HG02759 (cell line): ENCODE data around the gene GUCA1A.
"Not testable (repeated sequence)": the region's sequence is repeated elsewhere in the genome, so short reads cannot be mapped to it uniquely, and the experiment has no call there.

Experiments
- ATAC-seq: cut with Tn5 transposase; IDR thresholded peaks from one replicate; pipeline ENCODE4 v1.9.1; 2021; ENCODE audit warnings: mild to moderate bottlenecking, moderate library complexity; ENCODE audit not compliant: unreplicated experiment

Gene GUCA1A

DNA sequence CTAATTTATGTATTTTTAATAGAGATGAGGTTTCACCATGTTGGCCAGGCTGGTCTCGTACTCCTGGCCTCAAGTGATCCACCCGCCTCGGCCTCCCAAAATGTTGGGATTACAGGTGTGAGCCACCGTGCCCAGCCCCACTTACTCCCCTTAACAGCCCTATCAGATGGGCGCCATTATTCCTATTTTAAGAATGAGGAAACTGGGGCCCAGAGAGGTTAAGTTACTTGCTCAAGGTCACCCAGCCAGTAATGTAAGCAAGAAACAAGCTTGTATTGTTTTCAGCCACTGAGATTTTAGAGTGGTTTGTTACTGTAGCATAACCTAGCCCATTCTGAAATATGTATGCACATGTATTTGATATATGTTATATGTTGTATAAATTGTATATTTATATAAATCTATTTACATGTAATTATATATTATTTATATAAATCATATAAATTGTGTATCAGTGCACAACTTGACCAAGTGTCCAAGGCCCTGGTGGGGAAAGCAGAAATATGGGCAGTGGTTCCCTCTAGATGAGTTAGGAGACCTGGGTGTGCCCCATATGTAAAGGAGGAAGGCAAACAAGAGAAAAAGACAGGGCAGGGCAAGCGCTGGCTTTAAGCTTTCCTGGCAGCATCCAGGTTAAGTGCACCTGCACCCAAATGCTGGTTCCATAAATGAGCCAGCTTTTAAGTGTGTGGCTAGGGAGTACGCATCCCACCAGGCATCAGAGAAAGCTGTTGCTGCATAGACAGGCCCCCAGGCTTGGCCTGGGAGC lies 1.2 kb upstream of the GUCA1A start:
- no peak for ATAC-seq

DNA sequence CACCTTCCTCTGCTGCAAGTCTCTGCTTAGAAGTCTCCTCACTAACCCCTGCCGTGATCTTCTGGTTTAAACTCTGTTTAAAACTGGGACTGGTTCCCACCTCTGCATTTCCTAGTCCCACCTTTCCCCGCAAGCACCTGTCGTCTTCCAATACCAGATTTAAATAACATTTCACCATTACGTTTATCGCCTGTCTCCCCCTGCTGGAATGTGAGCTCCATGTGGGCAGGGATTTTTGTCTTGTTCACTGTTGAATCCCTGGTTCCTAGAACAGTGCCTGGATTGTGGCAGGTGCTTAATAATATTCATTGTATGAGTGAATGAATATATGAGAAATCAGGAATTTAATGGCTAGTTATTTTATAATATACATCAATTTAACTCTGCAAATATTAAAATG lies 2.7 kb downstream of the GUCA1A start:
- ATAC-seq = no peak

DNA sequence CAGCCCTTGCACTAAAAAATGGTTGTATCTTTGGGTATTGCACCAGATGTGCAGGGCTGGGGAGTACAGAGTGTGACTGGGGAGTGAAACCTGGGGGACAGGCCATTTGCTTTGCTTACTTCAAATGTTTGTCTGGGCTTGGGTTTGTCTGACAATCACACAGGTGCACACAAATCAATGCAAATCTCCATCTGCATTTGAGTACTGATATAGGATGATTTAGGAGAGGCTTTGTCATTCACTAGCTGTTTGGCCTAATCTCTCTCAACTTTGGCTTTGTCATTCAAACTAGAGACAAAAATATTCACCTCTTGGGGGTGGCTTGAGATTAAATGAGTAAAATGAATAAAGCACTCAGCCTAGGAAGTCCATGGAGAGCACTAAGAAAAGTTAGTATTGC lies 3.8 kb downstream of the GUCA1A start:
- no peak for ATAC-seq

DNA sequence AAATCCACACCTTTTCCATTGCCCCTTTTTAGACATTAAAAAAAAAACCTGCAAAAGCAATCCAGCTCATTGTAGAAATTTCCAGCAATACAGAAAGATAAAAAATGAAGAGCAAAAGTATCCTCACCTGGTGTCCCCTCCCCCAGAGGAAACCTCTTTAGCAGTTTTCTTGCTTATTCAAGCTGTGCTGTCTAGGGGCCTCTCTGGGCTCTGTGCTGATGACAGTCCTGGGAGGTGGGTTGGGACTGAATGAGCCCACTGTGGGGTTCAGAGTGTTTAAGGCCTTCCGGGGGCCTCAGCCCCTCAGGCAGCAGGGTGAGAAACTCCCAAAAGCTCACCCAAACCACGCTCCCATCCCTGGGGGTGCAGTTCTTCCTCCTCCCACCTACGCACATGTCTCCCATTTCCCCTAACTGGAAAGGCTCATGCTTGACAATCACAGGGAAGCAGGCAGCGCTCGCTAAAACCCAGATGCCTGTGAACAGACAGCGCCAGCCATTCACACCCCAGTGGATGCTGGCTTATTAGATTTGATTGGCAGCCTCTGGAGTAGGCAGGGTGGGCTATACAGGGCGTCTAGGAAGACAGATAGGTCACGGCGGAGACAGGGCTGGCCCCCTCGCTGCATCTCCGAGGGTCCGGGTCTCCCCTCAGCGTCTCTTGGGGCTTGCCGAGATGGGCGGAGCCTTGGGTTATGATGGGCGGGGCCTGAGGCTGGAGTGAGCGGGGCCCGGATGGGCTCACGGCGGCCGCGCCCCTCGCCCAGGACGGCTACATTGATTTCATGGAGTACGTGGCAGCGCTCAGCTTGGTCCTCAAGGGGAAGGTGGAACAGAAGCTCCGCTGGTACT lies 4.6 kb downstream of the GUCA1A start:
- ATAC-seq = no peak

DNA sequence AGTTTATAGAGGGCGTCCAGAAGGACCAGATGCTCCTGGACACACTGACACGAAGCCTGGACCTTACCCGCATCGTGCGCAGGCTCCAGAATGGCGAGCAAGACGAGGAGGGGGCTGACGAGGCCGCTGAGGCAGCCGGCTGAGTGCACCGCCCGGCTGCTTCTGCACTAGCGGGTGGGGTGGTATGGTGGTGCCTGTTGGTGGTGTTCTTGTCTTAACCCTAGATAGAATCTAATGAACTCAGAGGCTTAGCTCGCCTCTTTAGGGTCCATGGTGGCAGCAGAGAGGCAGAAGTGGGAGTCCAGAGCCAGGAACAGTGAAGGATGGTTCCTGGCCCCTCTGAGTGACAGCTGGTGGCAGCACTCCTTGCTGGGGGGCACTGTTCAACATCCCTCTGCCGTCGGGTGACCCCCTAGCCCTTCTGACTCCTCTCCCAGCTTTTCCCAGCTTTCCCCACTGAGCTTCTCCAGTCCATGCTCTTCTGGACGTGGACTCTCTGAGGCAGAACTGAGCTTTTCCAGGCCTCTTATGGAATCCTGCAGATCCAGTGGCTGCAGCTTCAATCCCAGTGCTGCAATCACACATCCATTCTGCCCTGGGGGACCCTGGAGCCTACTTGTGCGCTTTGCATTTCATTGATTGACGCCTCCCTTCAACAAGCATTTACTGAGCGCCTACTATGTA lies 6.2 kb downstream of the GUCA1A start:
- ATAC-seq = no peak

DNA sequence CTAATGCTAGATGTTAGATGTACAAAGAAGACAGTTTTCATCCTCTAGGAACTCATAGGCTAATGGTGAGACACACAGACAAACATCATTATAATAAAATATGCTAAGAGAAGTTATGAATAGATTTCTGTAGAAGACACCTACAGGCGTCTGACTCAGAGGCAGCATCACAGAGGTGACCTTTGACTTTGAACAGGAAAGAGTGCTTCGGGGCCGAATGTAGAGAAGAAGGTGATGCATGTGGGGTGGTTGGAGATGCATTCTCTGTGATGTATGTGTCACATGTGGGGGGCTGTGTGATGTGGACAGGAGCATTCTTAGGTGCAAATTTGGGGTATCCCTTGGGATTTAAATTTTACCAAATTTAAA lies 6.8 kb downstream of the GUCA1A start:
- ATAC-seq = no peak

DNA sequence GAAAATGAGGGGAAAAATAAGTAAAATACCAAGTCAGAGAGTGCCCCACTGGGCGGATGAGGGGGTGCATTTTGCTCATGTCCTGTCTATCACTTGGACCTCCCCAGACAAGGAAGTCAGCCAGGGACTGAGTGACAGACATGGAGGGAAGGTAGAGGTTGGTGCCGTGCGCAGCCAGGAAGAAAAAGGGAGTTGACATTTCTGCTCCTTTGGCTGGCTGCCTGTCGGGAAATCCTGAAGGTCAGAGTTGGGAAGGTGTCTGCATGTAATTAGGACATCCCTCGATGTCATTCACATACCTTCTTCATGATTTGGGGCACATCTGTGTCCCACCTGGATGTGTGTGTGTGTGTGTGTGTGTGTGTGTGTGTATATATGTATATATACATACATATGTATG lies 8.9 kb downstream of the GUCA1A start:
- no peak for ATAC-seq

DNA sequence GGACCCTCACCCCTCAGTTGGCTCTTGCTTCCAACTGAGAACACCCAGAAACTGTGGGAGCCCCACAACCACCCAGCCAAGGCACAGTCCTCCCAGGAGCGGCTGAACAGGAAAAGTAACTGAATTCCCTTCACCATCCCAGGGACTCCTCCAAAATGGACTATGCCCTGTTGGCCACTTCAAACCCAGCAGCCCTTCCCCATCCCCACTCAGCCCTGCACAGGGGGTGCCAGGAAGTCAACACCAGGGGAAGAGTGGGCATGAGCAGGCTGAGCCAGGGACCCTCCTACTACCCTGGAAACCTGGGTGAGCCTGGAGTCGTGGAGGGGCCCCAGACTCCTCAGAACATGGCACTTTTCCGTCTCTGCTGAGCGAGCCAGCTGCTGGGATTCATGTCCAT lies 11.3 kb downstream of the GUCA1A start:
- ATAC-seq = no peak

DNA sequence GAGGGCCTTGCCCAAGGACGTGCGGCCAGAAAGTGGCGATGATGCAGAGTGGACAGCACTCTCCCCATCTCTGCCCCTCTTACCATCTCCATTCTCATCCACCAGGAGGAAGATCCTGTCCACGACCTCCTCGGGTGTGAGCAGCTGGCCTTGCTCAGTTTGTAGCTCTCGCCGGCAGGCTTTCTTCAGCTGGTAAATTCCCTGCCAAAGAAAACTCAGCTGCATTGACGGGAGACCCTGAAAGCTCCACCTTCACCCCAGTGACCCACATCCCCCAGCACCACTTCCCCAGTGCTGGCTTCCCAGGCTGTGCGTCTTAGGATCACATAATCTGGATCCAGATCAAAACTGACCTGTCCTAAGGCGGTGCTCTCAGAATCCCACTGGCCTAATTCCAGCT lies 12.4 kb downstream of the GUCA1A start:
- no peak for ATAC-seq

DNA sequence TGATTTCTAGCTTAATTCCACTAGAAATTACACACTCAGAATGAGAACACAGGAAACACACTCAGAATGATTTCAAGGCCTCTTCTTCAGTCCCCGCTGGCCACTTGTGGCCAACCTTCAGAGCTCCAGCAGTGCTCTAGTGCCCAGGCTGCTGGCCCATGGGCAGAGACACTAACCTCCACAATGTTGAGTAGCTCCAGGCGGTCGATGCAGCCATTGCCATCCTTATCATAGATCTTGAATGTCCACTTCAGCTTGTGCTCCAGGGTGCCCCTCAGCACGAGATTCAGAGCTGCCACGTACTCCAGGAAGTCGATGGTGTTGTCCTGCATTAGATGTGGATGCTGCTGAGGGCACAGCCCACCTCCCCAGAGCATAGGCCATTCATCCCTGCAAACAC lies 15.2 kb downstream of the GUCA1A start:
- ATAC-seq = no peak

DNA sequence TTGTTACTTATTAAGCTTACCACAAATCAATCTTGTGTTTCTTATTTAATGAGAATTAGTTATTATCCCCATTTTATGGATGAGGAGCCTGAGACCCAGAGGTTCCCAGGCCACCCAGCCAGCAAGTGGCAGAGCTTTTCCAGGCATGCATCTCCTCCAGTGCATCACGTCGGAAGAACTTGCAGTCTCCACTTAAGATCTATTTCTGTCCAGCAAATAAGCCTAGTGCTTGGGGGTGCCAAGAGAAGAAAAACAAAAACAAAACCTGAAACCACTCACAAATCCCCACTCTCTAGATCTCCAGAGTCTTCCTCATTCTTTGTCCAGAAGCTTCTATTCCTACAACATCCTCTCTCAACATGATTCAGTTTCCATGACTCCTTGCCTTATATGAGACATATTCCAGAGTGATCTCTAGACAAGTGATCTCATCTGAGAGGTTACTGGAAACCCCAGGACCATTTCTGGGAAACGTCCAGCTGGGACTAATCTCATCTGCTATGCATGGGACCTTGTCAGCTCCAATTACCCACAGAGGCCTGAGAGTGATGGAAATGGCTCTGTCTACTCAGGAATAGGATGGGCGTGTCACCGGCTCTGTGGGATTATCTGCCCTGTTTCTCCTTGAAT lies 17.5 kb downstream of the GUCA1A start:
- ATAC-seq = no peak

DNA sequence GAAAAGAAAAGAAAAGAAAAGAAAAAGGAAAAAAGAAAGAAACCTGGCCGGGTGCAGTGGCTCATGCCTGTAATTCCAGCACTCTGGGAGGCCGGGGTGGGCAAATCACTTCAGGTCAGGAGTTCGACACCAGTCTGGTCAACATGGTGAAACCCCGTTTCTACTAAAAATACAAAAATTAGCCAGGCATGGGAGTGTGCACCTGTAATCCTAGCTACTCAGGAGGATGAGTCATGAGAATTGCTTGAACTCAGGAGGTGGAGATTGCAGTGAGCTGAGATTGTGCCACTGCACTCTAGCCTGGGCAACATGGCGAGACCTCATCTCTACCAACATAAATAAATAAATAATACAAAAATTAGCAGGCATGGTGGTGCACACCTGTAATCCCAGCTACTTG lies 19.2 kb downstream of the GUCA1A start:
- not testable (repeated sequence) for ATAC-seq

DNA sequence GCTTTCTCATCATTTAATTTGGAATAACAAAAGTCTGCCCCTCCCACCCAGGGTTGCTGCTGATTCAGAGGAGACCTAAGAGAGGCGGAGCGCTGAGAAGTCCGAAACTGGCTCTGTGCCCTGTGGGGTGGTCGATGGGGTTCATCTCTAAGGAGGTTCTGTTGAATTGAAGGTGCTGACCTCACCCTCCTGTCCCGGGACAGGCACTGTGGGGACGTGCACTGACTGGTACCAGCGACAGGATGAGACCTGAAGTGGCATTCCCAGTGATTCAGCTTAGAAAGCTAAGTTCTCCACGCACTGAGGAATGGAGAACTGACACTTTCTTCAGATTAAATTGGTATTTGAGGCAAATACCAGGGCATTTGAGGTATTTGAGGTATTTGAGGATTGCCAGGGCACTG lies 20.3 kb downstream of the GUCA1A start:
- ATAC-seq = no peak

DNA sequence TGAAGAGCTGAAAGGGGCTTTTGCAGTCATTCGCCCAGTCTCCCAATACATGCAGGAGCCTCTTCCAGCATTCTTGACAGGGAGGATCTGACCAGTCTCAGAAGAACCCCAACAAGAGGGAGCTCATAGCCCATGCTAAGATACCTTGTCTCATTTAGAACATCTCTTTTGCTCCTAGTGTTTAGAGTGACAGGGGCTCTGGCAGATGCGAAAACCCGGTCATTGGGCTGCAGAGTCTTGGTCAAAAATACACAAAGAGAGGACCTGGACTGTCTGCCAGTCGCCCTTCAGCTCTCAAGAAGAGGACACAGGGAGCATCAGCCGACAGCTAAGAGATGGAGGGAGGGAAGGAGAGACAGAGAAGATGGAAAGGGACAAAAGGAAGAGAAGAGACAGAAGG lies 20.9 kb downstream of the GUCA1A start:
- ATAC-seq = no peak

DNA sequence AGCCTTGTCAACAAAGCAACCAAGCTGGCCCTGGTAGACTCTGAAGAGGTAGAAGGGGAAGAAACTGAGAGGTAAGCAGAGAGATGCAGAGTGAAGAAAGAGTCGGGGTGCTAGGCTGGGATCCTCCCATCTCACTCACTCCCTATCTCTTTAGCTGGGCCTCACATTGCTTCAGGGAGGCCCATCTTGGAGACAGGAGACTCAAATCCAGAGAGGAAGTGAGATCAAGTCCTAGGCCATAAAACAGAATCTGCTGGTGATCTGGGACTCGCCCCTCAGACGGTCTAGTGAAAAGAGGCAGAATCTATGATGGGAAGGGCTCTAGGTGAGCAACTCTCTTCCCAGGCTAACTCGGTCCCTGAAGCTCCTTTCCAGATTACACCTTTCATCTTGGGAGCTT lies 22.3 kb downstream of the GUCA1A start:
- ATAC-seq = no peak

DNA sequence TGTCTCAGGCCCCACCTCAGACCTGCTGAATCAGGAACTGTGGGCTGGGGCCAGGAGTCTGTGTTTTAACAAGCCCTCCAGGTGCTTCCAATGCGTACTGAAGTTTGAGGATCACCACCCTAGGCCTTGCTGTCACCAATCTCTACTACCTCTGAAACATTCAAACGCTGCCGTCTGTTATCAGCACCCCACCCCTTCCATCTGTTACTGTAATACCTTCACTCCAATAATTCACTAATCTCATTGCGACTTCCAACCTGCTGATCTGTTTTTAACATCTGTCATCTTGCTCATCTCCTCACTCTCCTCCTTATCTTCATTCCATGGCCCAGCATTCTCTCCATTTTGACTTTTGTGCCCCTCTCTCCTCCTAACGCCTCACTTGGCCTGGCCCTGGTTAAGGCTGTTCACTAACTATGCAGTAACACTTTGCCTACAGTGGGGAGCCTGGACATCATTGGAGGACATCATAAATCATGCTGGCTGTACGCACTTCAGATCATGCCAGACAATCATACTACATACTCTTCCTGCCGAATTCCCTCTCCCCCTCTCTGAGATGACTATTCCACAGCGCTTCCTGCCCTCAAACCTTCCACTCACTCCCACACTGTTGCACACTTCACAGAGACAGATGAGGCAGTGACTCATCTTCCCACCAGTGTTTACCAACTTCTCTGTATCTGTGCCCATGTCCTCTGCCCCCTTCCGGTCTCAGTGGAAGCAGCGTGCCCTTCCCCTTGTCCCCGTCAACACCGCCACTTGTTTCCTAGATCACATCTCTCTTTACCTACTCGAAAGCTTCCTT lies 24.6 kb downstream of the GUCA1A start:
- no peak for ATAC-seq

DNA sequence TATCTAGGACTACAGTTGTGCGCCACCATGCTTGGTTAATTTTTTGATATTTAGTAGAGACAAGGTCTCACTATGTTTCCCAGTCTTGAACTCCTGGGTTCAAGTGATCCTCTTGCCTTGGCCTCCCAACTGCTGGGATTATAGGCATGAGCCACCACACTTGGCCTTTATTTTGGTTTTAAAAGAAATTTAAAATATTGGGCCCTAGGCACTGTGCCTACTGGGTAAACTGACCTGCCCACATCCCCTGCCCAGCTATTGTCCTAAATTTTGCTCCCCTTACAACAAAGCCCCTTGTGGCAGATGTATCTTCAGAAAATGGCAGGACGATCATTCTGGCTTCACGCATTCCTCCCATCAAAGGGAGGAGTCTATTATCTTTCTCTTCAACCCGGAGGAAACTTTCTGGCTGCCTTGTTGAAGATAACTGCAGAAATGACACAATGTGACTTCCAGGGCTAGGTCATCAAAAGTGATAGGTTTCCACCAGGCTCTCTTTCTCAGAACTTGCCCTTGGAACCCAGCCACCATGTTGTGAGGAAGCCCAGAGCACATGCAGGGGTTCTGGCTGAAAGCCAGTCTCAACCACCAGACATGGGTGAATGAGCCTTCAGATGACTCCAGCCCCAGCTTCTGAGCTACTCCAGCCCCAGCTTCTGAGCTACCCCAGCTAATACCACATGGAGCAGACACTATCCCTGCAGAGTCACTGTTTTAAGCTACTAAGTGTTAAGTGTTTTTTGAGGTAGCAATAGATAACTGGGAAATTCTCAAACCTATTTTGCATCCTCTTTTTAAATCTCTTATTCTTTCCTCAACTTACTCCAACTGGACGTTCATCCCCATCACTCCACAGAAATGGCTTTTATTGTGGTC lies 26.2 kb downstream of the GUCA1A start:
- no peak for ATAC-seq

DNA sequence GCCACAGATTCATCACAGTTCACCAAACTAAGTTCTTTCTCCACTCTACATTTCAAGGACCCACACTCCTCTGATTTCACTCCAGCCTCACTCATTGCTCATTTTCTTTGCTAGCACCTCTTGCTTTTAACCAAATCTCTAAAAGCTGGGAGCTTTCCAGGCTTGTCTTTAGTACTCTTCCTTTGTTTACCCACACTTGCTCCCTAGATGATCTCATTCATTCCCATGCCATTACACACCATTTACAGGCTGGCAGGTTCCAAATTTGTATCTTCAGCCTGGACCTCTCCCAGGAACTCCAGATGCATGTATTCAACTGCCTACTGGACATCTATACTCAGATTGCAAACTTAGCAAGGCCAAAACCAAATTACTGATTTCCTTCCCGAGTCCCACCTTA lies 26.9 kb downstream of the GUCA1A start:
- no peak for ATAC-seq

DNA sequence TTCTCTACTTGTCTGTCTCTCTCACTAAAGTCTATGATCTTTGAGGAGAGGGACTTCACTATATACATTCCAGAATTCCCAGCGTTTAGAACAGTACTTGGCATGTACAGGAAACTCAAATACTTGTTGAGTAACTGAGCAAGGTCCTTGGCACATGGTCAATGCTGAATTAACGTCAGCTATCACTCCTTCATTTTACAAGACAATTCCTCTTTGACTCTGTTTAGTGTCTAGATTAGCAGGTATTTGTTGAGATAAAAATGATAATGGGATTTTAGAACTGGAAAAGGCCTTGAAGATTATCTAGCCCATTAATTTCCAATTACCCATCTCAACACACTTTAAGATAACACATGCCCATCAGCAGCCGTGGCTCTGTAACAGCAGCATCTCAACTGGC lies 28.2 kb downstream of the GUCA1A start:
- ATAC-seq = no peak
